ENCODE measurements around the gene CMKLR1. TPM values are rescaled to one million over a fixed set of nuclear protein-coding genes. Genes with fewer than 3 reads are reported as not detected.

The CMKLR1 gene
- total RNA-seq, 5 donors from 2014 or later (not counting 1 experiment from before 2014, with no cell fraction given), result 0.76 to 6.7 (median 0.98) TPM

GRCh38 chr12:108371801-108372344 lies 32.8 kb upstream of the CMKLR1 start:
- no peak overlapping the region for H3K27ac Mint-ChIP-seq
- ChIA-PET POLR2A (no interaction called here), CTCF (no interaction called here)
- no peaks in the 10 kb centered on the region for H3K36me3 ChIP-seq (ENCODE audit: control insufficient read depth in 2 of 2, extremely low read depth in 1 of 2, insufficient read depth in 1 of 2, low read length in 1 of 2)
- peaks cover 9 to 24% (median 19%) of the 10 kb centered on the region in 3 donors for H3K9me3 Mint-ChIP-seq
- no peak for ATAC-seq (replicated peaks in 1 of 4)
- H3K4me1 ChIP-seq (ENCODE audit: control insufficient read depth in 1 of 2, extremely low read depth in 1 of 2, insufficient read depth in 2 of 2, low read length in 2 of 2), result no peaks in the 10 kb centered on the region
- no peak overlapping the region for H3K4me3 ChIP-seq (ENCODE audit: control insufficient read depth in 1 of 2, extremely low read depth in 1 of 2, low read length in 1 of 2)
- H3K4me1 Mint-ChIP-seq, result no peaks in the 10 kb centered on the region
- H3K36me3 Mint-ChIP-seq, result no peaks in the 10 kb centered on the region
- H3K27ac ChIP-seq (ENCODE audit: low read length), result no peak overlapping the region
- DNase-seq, result no peak
- 100% methylated on average over 2 of the region's 6 CpGs for WGBS (ENCODE audit: insufficient coverage)
- peaks cover 0 to 13% of the 10 kb centered on the region in 2 experiments for H3K27me3 ChIP-seq (replicated peaks in 1 of 2; ENCODE audit: control insufficient read depth in 2 of 2, extremely low read depth in 1 of 2, insufficient read depth in 2 of 2, low read length in 1 of 2)
- no peak overlapping the region for H3K4me3 Mint-ChIP-seq
- H3K27me3 Mint-ChIP-seq, result peaks cover 8 to 14% of the 10 kb centered on the region in 2 donors
- peaks cover 3% of the 10 kb centered on the region for H3K9me3 ChIP-seq

GRCh38 chr12:108370415-108370814 lies 31.3 kb upstream of the CMKLR1 start:
- CTCF ChIA-PET, result no interaction called here
- H3K36me3 Mint-ChIP-seq, result no peaks in the 10 kb centered on the region
- peaks cover 8 to 14% of the 10 kb centered on the region in 2 donors for H3K27me3 Mint-ChIP-seq
- H3K27ac Mint-ChIP-seq, result no peak overlapping the region
- Histone ChIP-seq H3K4me3 (ENCODE audit: control insufficient read depth in 1 of 2, extremely low read depth in 1 of 2, low read length in 1 of 2) (no peak overlapping the region), H3K27me3 (replicated peaks in 1 of 2; ENCODE audit: control insufficient read depth in 2 of 2, extremely low read depth in 1 of 2, insufficient read depth in 2 of 2, low read length in 1 of 2) (peaks cover 0 to 13% of the 10 kb centered on the region in 2 experiments), H3K9me3 (no peaks in the 10 kb centered on the region), H3K4me1 (ENCODE audit: control insufficient read depth in 1 of 2, extremely low read depth in 1 of 2, insufficient read depth in 2 of 2, low read length in 2 of 2) (no peaks in the 10 kb centered on the region), H3K36me3 (ENCODE audit: control insufficient read depth in 2 of 2, extremely low read depth in 1 of 2, insufficient read depth in 1 of 2, low read length in 1 of 2) (no peaks in the 10 kb centered on the region), H3K27ac (ENCODE audit: low read length) (no peak overlapping the region)
- H3K9me3 Mint-ChIP-seq, result peaks cover 4 to 15% (median 12%) of the 10 kb centered on the region in 3 donors
- no peak for DNase-seq
- H3K4me1 Mint-ChIP-seq, result no peaks in the 10 kb centered on the region
- no peak for ATAC-seq (replicated peaks in 1 of 4)
- no peak overlapping the region for H3K4me3 Mint-ChIP-seq
- WGBS (ENCODE audit: insufficient coverage), result 90% methylated on average over 2 of the region's 5 CpGs
- POLR2A ChIA-PET, result no interaction called here

GRCh38 chr12:108369736-108370396 lies 30.8 kb upstream of the CMKLR1 start:
- Histone ChIP-seq H3K4me3 (ENCODE audit: control insufficient read depth in 1 of 2, extremely low read depth in 1 of 2, low read length in 1 of 2) (no peak overlapping the region), H3K9me3 (no peaks in the 10 kb centered on the region), H3K27me3 (replicated peaks in 1 of 2; ENCODE audit: control insufficient read depth in 2 of 2, extremely low read depth in 1 of 2, insufficient read depth in 2 of 2, low read length in 1 of 2) (peaks cover 0 to 10% of the 10 kb centered on the region in 2 experiments), H3K36me3 (ENCODE audit: control insufficient read depth in 2 of 2, extremely low read depth in 1 of 2, insufficient read depth in 1 of 2, low read length in 1 of 2) (no peaks in the 10 kb centered on the region), H3K27ac (ENCODE audit: low read length) (no peak overlapping the region), H3K4me1 (ENCODE audit: control insufficient read depth in 1 of 2, extremely low read depth in 1 of 2, insufficient read depth in 2 of 2, low read length in 2 of 2) (no peaks in the 10 kb centered on the region)
- Mint-ChIP-seq H3K9me3 (peaks cover 4 to 15% (median 12%) of the 10 kb centered on the region in 3 donors), H3K27ac (no peak overlapping the region), H3K36me3 (no peaks in the 10 kb centered on the region), H3K27me3 (peaks cover 8 to 14% of the 10 kb centered on the region in 2 donors), H3K4me1 (no peaks in the 10 kb centered on the region), H3K4me3 (no peak overlapping the region)
- 94% methylated on average over 2 of the region's 5 CpGs for WGBS (ENCODE audit: insufficient coverage)
- ATAC-seq (replicated peaks in 1 of 4), result no peak
- DNase-seq, result no peak
- ChIA-PET POLR2A (no interaction called here), CTCF (no interaction called here)

- Histone ChIP-seq H3K36me3 (ENCODE audit: control insufficient read depth in 2 of 2, extremely low read depth in 1 of 2, insufficient read depth in 1 of 2, low read length in 1 of 2) (no peaks in the 10 kb centered on the region), H3K27ac (ENCODE audit: low read length) (no peak overlapping the region), H3K4me3 (ENCODE audit: control insufficient read depth in 1 of 2, extremely low read depth in 1 of 2, low read length in 1 of 2) (no peak overlapping the region), H3K4me1 (ENCODE audit: control insufficient read depth in 1 of 2, extremely low read depth in 1 of 2, insufficient read depth in 2 of 2, low read length in 2 of 2) (no peaks in the 10 kb centered on the region), H3K27me3 (replicated peaks in 1 of 2; ENCODE audit: control insufficient read depth in 2 of 2, extremely low read depth in 1 of 2, insufficient read depth in 2 of 2, low read length in 1 of 2) (peaks cover 0 to 10% of the 10 kb centered on the region in 2 experiments), H3K9me3 (no peaks in the 10 kb centered on the region)
- H3K4me3 Mint-ChIP-seq, result no peak overlapping the region
- H3K36me3 Mint-ChIP-seq, result no peaks in the 10 kb centered on the region
- DNase-seq (no peak), ATAC-seq (replicated peaks in 1 of 4) (no peak)
- ChIA-PET POLR2A (no interaction called here), CTCF (no interaction called here)
- peaks cover 0 to 3% (median 0%) of the 10 kb centered on the region in 3 donors for H3K4me1 Mint-ChIP-seq
- peaks cover 0 to 17% (median 7%) of the 10 kb centered on the region in 3 donors for H3K9me3 Mint-ChIP-seq
- 67% methylated on average over 1 of the region's 2 CpGs for WGBS (ENCODE audit: insufficient coverage)
- H3K27ac Mint-ChIP-seq, result no peak overlapping the region
- peaks cover 3 to 14% of the 10 kb centered on the region in 2 donors for H3K27me3 Mint-ChIP-seq
These were observed 29.0 kb upstream of the CMKLR1 start for GRCh38 chr12:108368089-108368488.

GRCh38 chr12:108367436-108367835 lies 28.3 kb upstream of the CMKLR1 start:
- ATAC-seq (replicated peaks in 1 of 4), result no peak
- POLR2A ChIA-PET, result no interaction called here

GRCh38 chr12:108365324-108365723 lies 26.2 kb upstream of the CMKLR1 start:
- H3K27me3 ChIP-seq (replicated peaks in 1 of 2; ENCODE audit: control insufficient read depth in 2 of 2, extremely low read depth in 1 of 2, insufficient read depth in 2 of 2, low read length in 1 of 2), result peaks cover 0 to 8% of the 10 kb centered on the region in 2 experiments
- H3K36me3 Mint-ChIP-seq, result no peaks in the 10 kb centered on the region
- H3K27ac ChIP-seq (ENCODE audit: low read length), result no peak overlapping the region
- no peak for DNase-seq
- peaks cover 0 to 7% (median 0%) of the 10 kb centered on the region in 3 donors for H3K4me1 Mint-ChIP-seq
- POLR2A ChIA-PET, result no interaction called here
- H3K36me3 ChIP-seq (ENCODE audit: control insufficient read depth in 2 of 2, extremely low read depth in 1 of 2, insufficient read depth in 1 of 2, low read length in 1 of 2), result no peaks in the 10 kb centered on the region
- no peak overlapping the region for H3K4me3 Mint-ChIP-seq
- peaks cover 0 to 2% of the 10 kb centered on the region in 2 donors for H3K27me3 Mint-ChIP-seq
- H3K27ac Mint-ChIP-seq, result no peak overlapping the region
- H3K9me3 Mint-ChIP-seq, result peaks cover 0 to 7% (median 0%) of the 10 kb centered on the region in 3 donors
- H3K4me3 ChIP-seq (ENCODE audit: control insufficient read depth in 1 of 2, extremely low read depth in 1 of 2, low read length in 1 of 2), result no peak overlapping the region
- H3K9me3 ChIP-seq, result no peaks in the 10 kb centered on the region
- CTCF ChIA-PET, result no interaction called here
- no peaks in the 10 kb centered on the region for H3K4me1 ChIP-seq (ENCODE audit: control insufficient read depth in 1 of 2, extremely low read depth in 1 of 2, insufficient read depth in 2 of 2, low read length in 2 of 2)
- no peak for ATAC-seq (replicated peaks in 1 of 4)

More at GRCh38 chr12:108367436-108367835, 28.3 kb upstream of the CMKLR1 start:
- no peaks in the 10 kb centered on the region for H3K9me3 ChIP-seq
- H3K27ac ChIP-seq (ENCODE audit: low read length), result no peak overlapping the region
- DNase-seq, result peak in 1 of 35 experiments; percentile 20
- peaks cover 0 to 7% (median 0%) of the 10 kb centered on the region in 3 donors for H3K4me1 Mint-ChIP-seq
- 86% methylated on average over 6 of the region's 7 CpGs for WGBS (ENCODE audit: insufficient coverage)
- H3K9me3 Mint-ChIP-seq, result peaks cover 0 to 12% (median 1%) of the 10 kb centered on the region in 3 donors
- H3K36me3 Mint-ChIP-seq, result no peaks in the 10 kb centered on the region
- no peak overlapping the region for H3K4me3 ChIP-seq (ENCODE audit: control insufficient read depth in 1 of 2, extremely low read depth in 1 of 2, low read length in 1 of 2)
- H3K4me3 Mint-ChIP-seq, result no peak overlapping the region
- CTCF ChIA-PET, result no interaction called here
- H3K27me3 Mint-ChIP-seq, result peaks cover 1 to 9% of the 10 kb centered on the region in 2 donors
- H3K4me1 ChIP-seq (ENCODE audit: control insufficient read depth in 1 of 2, extremely low read depth in 1 of 2, insufficient read depth in 2 of 2, low read length in 2 of 2), result no peaks in the 10 kb centered on the region
- H3K27ac Mint-ChIP-seq, result no peak overlapping the region
- no peaks in the 10 kb centered on the region for H3K36me3 ChIP-seq (ENCODE audit: control insufficient read depth in 2 of 2, extremely low read depth in 1 of 2, insufficient read depth in 1 of 2, low read length in 1 of 2)
- peaks cover 0 to 14% of the 10 kb centered on the region in 2 experiments for H3K27me3 ChIP-seq (replicated peaks in 1 of 2; ENCODE audit: control insufficient read depth in 2 of 2, extremely low read depth in 1 of 2, insufficient read depth in 2 of 2, low read length in 1 of 2)
